NCI-H1694 (cell line): ENCODE measurements around the gene KEL.

Source experiments
- DNase-seq: peaks from one replicate; lab custom pipeline; 2025; lab: John Stamatoyannopoulos, UW

The KEL gene

GRCh38 chr7:142930126-142930730 lies 31.9 kb downstream of the KEL start:
- no peak for DNase-seq

- DNase-seq: no peak
These were observed 34.2 kb downstream of the KEL start for GRCh38 chr7:142927949-142928348.

- DNase-seq: no peak
These were observed 34.9 kb downstream of the KEL start for GRCh38 chr7:142927085-142927745.

GRCh38 chr7:142925413-142925812 lies 36.8 kb downstream of the KEL start:
- DNase-seq: no peak

- DNase-seq: no peak
These were observed 38.8 kb downstream of the KEL start for GRCh38 chr7:142923391-142923790.

GRCh38 chr7:142919656-142920055 lies 42.5 kb downstream of the KEL start:
- no peak for DNase-seq

- DNase-seq: no peak
These were observed 43.3 kb downstream of the KEL start for GRCh38 chr7:142918901-142919300.

GRCh38 chr7:142917447-142917846 lies 44.7 kb downstream of the KEL start:
- no peak for DNase-seq

GRCh38 chr7:142916508-142916907 lies 45.7 kb downstream of the KEL start:
- no peak for DNase-seq

- DNase-seq: no peak
These were observed 46.8 kb downstream of the KEL start for GRCh38 chr7:142915315-142915714.

GRCh38 chr7:142914121-142914520 lies 48.0 kb downstream of the KEL start:
- DNase-seq: no peak

- DNase-seq: no peak
These were observed 48.6 kb downstream of the KEL start for GRCh38 chr7:142913566-142913965.

- DNase-seq: no peak
These were observed 49.1 kb downstream of the KEL start for GRCh38 chr7:142913051-142913450.

GRCh38 chr7:142910481-142910880 lies 51.7 kb downstream of the KEL start:
- DNase-seq: no peak

GRCh38 chr7:142910031-142910433 lies 52.1 kb downstream of the KEL start:
- DNase-seq: no peak

- DNase-seq: no peak
These were observed 53.0 kb downstream of the KEL start for GRCh38 chr7:142908921-142909890.

GRCh38 chr7:142908290-142908689 lies 53.9 kb downstream of the KEL start:
- no peak for DNase-seq

GRCh38 chr7:142906643-142907042 lies 55.5 kb downstream of the KEL start:
- no peak for DNase-seq

- DNase-seq: no peak
These were observed 56.4 kb downstream of the KEL start for GRCh38 chr7:142905759-142906158.

- no peak for DNase-seq
These were observed 58.0 kb downstream of the KEL start for GRCh38 chr7:142904128-142904527.

- DNase-seq: no peak
These were observed 60.5 kb downstream of the KEL start for GRCh38 chr7:142901426-142902259.

GRCh38 chr7:142899661-142900060 lies 62.5 kb downstream of the KEL start:
- no peak for DNase-seq
